Nephron progenitor cell (in vitro differentiated cells): ENCODE results near the gene LDLRAD4.

Experiments used
- DNase-seq: peaks from one replicate; pipeline ENCODE4 v3.0.0; 2021
- H3K27ac Mint-ChIP-seq: 2 replicates; pipeline ENCODE4 v1.8.0; 2021; ENCODE audit warnings: mild to moderate bottlenecking, moderate library complexity, mixed read lengths
- H3K27me3 Mint-ChIP-seq: 2 replicates; pipeline ENCODE4 v1.8.0; 2021; ENCODE audit warnings: mild to moderate bottlenecking, low read depth, mixed read lengths; ENCODE audit not compliant: poor library complexity
- H3K36me3 Mint-ChIP-seq: 2 replicates; pipeline ENCODE4 v1.8.0; 2021; ENCODE audit warnings: low read depth, mixed read lengths
- H3K4me1 Mint-ChIP-seq: 2 replicates; pipeline ENCODE4 v1.8.0; 2021; ENCODE audit warnings: mixed read lengths
- H3K4me3 Mint-ChIP-seq: 2 replicates; pipeline ENCODE4 v1.8.0; 2021; ENCODE audit warnings: mild to moderate bottlenecking, moderate library complexity, mixed read lengths
- H3K9me3 Mint-ChIP-seq: 2 replicates; pipeline ENCODE4 v1.8.0; 2021; ENCODE audit warnings: mild to moderate bottlenecking, moderate library complexity, mixed read lengths
- CTCF ChIP-seq: fragments of 200-600 bp; sonication (generic); IDR thresholded peaks from 2 replicates; pipeline ENCODE4 v1.5.0; 2021; ENCODE audit warnings: antibody characterized with exemption

The LDLRAD4 gene

GRCh38 chr18:13292736-13293135 lies 74.2 kb downstream of the LDLRAD4 start:
- Mint-ChIP-seq H3K4me3 (no peak overlapping the region), H3K27ac (no peak overlapping the region), H3K4me1 (peaks cover 10% of the 10 kb centered on the region), H3K36me3 (no peaks in the 10 kb centered on the region), H3K27me3 (no peaks in the 10 kb centered on the region), H3K9me3 (no peaks in the 10 kb centered on the region)
- DNase-seq: no peak
- no peak for TF ChIP-seq CTCF

- no peak for TF ChIP-seq CTCF
- Mint-ChIP-seq H3K9me3 (no peaks in the 10 kb centered on the region), H3K27me3 (peaks cover 4% of the 10 kb centered on the region), H3K36me3 (no peaks in the 10 kb centered on the region), H3K27ac (no peak overlapping the region), H3K4me1 (peaks cover 10% of the 10 kb centered on the region), H3K4me3 (no peak overlapping the region)
- DNase-seq: no peak
These were observed 75.7 kb downstream of the LDLRAD4 start for GRCh38 chr18:13294309-13294708.

GRCh38 chr18:13295894-13296293 lies 77.3 kb downstream of the LDLRAD4 start:
- Mint-ChIP-seq H3K27me3 (peaks cover 4% of the 10 kb centered on the region), H3K36me3 (no peaks in the 10 kb centered on the region), H3K4me3 (no peak overlapping the region), H3K4me1 (peaks cover 14% of the 10 kb centered on the region), H3K27ac (no peak overlapping the region), H3K9me3 (no peaks in the 10 kb centered on the region)
- DNase-seq: no peak
- TF ChIP-seq CTCF: no peak

- H3K27me3 Mint-ChIP-seq: peaks cover 4% of the 10 kb centered on the region
- DNase-seq: no peak
- H3K4me1 Mint-ChIP-seq: peaks cover 22% of the 10 kb centered on the region
- H3K36me3 Mint-ChIP-seq: no peaks in the 10 kb centered on the region
- H3K27ac Mint-ChIP-seq: no peak overlapping the region
- no peak for TF ChIP-seq CTCF
- no peak overlapping the region for H3K4me3 Mint-ChIP-seq
- H3K9me3 Mint-ChIP-seq: no peaks in the 10 kb centered on the region
These were observed 78.5 kb downstream of the LDLRAD4 start for GRCh38 chr18:13296867-13297574.

GRCh38 chr18:13298262-13298661 lies 79.7 kb downstream of the LDLRAD4 start:
- Mint-ChIP-seq H3K9me3 (no peaks in the 10 kb centered on the region), H3K27ac (no peak overlapping the region), H3K36me3 (no peaks in the 10 kb centered on the region), H3K27me3 (peaks cover 9% of the 10 kb centered on the region), H3K4me3 (no peak overlapping the region), H3K4me1 (peaks cover 34% of the 10 kb centered on the region)
- no peak for DNase-seq
- TF ChIP-seq CTCF: no peak

- no peak overlapping the region for H3K27ac Mint-ChIP-seq
- H3K9me3 Mint-ChIP-seq: no peaks in the 10 kb centered on the region
- H3K4me1 Mint-ChIP-seq: peaks cover 29% of the 10 kb centered on the region
- H3K27me3 Mint-ChIP-seq: peaks cover 12% of the 10 kb centered on the region
- H3K4me3 Mint-ChIP-seq: no peak overlapping the region
- TF ChIP-seq CTCF: no peak
- no peak for DNase-seq
- H3K36me3 Mint-ChIP-seq: no peaks in the 10 kb centered on the region
These were observed 81.5 kb downstream of the LDLRAD4 start for GRCh38 chr18:13300029-13300428.
